Measurements from ENCODE around the gene NOG. TPM values are rescaled to one million over a fixed set of nuclear protein-coding genes. Genes with fewer than 3 reads are reported as not detected.

Gene NOG
- total RNA-seq, 2 experiments from 2014 or later, result 2.8 TPM

GRCh38 chr17:56633681-56634080, 40.2 kb downstream of the NOG start:
- H3K4me1 Mint-ChIP-seq, result peaks cover 1% of the 10 kb centered on the region
- no peak overlapping the region for H3K4me3 Mint-ChIP-seq
- peaks cover 4% of the 10 kb centered on the region for H3K27me3 Mint-ChIP-seq
- DNase-seq (no peak), ATAC-seq (ENCODE audit: low read depth) (no peak)
- H3K27ac Mint-ChIP-seq, result no peak overlapping the region
- no peaks in the 10 kb centered on the region for H3K36me3 Mint-ChIP-seq
- no peaks in the 10 kb centered on the region for H3K9me3 Mint-ChIP-seq
- POLR2A ChIA-PET, result no interaction called here

DNA sequence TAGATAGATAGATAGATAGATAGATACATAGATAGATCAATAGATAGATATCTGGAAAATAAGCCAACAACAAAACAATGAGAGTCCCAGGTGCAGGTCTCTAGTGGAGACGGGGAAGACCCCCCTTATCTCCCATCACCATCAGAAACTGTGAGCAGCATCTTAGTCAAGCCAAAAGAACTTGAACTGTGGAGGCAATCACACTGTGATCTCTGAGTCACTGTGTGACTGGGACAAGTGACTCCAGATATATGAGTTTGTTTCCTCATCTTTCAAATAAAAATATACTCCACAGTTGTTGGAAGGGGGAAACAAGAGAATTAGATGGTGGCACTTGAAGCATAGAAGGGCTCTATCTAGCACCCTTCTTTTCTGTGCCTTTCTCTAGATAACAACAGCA, 42.1 kb downstream of the NOG start:
- no peaks in the 10 kb centered on the region for H3K4me1 Mint-ChIP-seq
- no peak for ATAC-seq (ENCODE audit: low read depth)
- no peak for DNase-seq
- H3K4me3 Mint-ChIP-seq, result no peak overlapping the region
- POLR2A ChIA-PET, result no interaction called here
- H3K27me3 Mint-ChIP-seq, result peaks cover 4% of the 10 kb centered on the region
- H3K9me3 Mint-ChIP-seq, result no peaks in the 10 kb centered on the region
- no peaks in the 10 kb centered on the region for H3K36me3 Mint-ChIP-seq
- H3K27ac Mint-ChIP-seq, result no peak overlapping the region

DNA sequence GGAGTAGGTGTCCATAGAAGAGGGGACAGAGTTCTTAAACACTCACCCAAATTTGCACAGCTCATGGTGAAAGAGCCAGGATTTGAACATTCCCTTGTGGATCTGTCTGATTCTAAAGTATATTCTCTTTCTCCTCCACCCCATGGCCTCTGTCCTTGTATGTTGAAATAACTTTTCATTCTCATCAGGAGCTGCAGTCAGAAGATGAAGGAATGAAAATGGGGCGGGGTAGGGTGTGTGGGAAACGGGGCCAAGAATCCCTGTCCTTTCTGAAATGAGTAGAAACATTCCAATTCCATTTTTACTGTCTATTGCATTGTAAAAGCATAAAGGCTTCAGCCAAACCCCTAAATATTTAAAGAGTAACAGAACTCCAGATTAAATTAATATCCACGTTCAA, 42.8 kb downstream of the NOG start:
- POLR2A ChIA-PET, result no interaction called here
- no peak for DNase-seq
- ATAC-seq (ENCODE audit: low read depth), result no peak
- no peaks in the 10 kb centered on the region for H3K9me3 Mint-ChIP-seq
- H3K4me1 Mint-ChIP-seq, result no peaks in the 10 kb centered on the region
- peaks cover 5% of the 10 kb centered on the region for H3K27me3 Mint-ChIP-seq
- no peaks in the 10 kb centered on the region for H3K36me3 Mint-ChIP-seq
- H3K4me3 Mint-ChIP-seq, result no peak overlapping the region
- H3K27ac Mint-ChIP-seq, result no peak overlapping the region

GRCh38 chr17:56637254-56637653, 43.8 kb downstream of the NOG start:
- H3K4me3 Mint-ChIP-seq, result no peak overlapping the region
- no peaks in the 10 kb centered on the region for H3K9me3 Mint-ChIP-seq
- H3K36me3 Mint-ChIP-seq, result no peaks in the 10 kb centered on the region
- H3K4me1 Mint-ChIP-seq, result no peaks in the 10 kb centered on the region
- H3K27ac Mint-ChIP-seq, result no peak overlapping the region
- peaks cover 6% of the 10 kb centered on the region for H3K27me3 Mint-ChIP-seq
- DNase-seq, result no peak
- ATAC-seq (ENCODE audit: low read depth), result no peak
- POLR2A ChIA-PET, result no interaction called here

GRCh38 chr17:56638591-56639051, 45.1 kb downstream of the NOG start:
- H3K4me3 Mint-ChIP-seq, result no peak overlapping the region
- ATAC-seq (ENCODE audit: low read depth) (no peak), DNase-seq (no peak)
- no peaks in the 10 kb centered on the region for H3K9me3 Mint-ChIP-seq
- POLR2A ChIA-PET, result no interaction called here
- H3K27ac Mint-ChIP-seq, result no peak overlapping the region
- H3K27me3 Mint-ChIP-seq, result peaks cover 6% of the 10 kb centered on the region
- no peaks in the 10 kb centered on the region for H3K4me1 Mint-ChIP-seq
- no peaks in the 10 kb centered on the region for H3K36me3 Mint-ChIP-seq

- no peak overlapping the region for H3K27ac Mint-ChIP-seq
- no peaks in the 10 kb centered on the region for H3K36me3 Mint-ChIP-seq
- POLR2A ChIA-PET, result no interaction called here
- no peak for DNase-seq
- ATAC-seq (ENCODE audit: low read depth), result no peak
- H3K27me3 Mint-ChIP-seq, result peaks cover 7% of the 10 kb centered on the region
- H3K4me1 Mint-ChIP-seq, result no peaks in the 10 kb centered on the region
- no peak overlapping the region for H3K4me3 Mint-ChIP-seq
- no peaks in the 10 kb centered on the region for H3K9me3 Mint-ChIP-seq
These were observed 46.0 kb downstream of the NOG start for GRCh38 chr17:56639517-56639916.

GRCh38 chr17:56640116-56640515, 46.6 kb downstream of the NOG start:
- POLR2A ChIA-PET, result no interaction called here
- DNase-seq (no peak), ATAC-seq (ENCODE audit: low read depth) (no peak)
- Mint-ChIP-seq H3K27me3 (peaks cover 7% of the 10 kb centered on the region), H3K27ac (no peak overlapping the region), H3K4me1 (no peaks in the 10 kb centered on the region), H3K4me3 (no peak overlapping the region), H3K36me3 (no peaks in the 10 kb centered on the region), H3K9me3 (no peaks in the 10 kb centered on the region)

DNA sequence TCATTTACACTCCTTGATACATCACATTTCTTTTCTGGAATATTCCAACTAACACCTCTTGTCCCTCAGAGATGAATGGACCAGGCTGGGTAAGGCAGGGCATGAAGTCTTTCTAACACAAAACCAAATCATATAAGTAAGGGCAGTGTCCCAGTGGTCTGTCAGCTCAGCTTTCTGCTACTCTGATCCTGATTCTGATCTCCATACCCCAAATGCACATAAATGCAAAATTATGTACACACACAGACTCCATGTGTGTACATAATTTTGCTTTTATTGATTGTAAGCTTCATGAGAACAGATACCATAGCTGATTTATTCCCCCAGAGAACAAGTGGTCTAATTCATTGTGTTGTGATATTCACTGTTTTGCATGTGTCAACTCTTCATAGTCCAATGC, 47.9 kb downstream of the NOG start:
- no peak for ATAC-seq (ENCODE audit: low read depth)
- Mint-ChIP-seq H3K9me3 (no peaks in the 10 kb centered on the region), H3K4me3 (no peak overlapping the region), H3K27ac (no peak overlapping the region), H3K36me3 (no peaks in the 10 kb centered on the region), H3K27me3 (peaks cover 7% of the 10 kb centered on the region), H3K4me1 (no peaks in the 10 kb centered on the region)
- POLR2A ChIA-PET, result no interaction called here
- DNase-seq, result no peak

GRCh38 chr17:56641894-56642293, 48.4 kb downstream of the NOG start:
- Mint-ChIP-seq H3K4me1 (no peaks in the 10 kb centered on the region), H3K27ac (no peak overlapping the region), H3K9me3 (no peaks in the 10 kb centered on the region), H3K4me3 (no peak overlapping the region), H3K36me3 (no peaks in the 10 kb centered on the region), H3K27me3 (peaks cover 7% of the 10 kb centered on the region)
- DNase-seq (no peak), ATAC-seq (ENCODE audit: low read depth) (no peak)
- POLR2A ChIA-PET, result no interaction called here

DNA sequence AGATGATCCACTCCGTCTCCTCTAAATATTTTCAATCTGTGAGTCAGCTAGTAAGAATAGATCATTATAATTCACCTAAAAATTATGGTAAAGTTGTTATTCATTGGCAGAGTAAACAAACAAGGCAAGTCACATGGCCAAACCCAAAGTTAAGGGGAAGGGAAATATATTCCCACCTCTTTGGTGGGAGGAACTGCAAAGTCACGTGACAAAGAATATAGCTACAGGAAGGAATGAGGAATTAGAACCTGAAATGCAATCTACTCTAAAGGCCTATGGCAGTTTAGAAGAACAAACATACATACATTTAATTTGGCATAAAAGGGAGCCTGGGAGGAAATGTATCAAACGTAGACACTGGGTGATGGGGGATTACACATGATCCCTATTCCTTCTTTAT, 48.9 kb downstream of the NOG start:
- Mint-ChIP-seq H3K9me3 (no peaks in the 10 kb centered on the region), H3K4me3 (no peak overlapping the region), H3K27me3 (peaks cover 5% of the 10 kb centered on the region), H3K36me3 (no peaks in the 10 kb centered on the region), H3K4me1 (no peaks in the 10 kb centered on the region), H3K27ac (no peak overlapping the region)
- DNase-seq, result no peak
- ATAC-seq (ENCODE audit: low read depth), result no peak
- POLR2A ChIA-PET, result no interaction called here

Other genes starting within 250 kb of the NOG start
- gene C17orf67, start 240.2 kb downstream of the NOG start, total RNA-seq, result 1 to 10 TPM; 5.1 to 5.4 TPM
- 10 to 100 TPM; 30.0 to 30.9 TPM for gene DGKE, start 240.5 kb downstream of the NOG start, total RNA-seq

Data from activated naive CD8-positive, alpha-beta T cell treated with anti-CD3 and anti-CD28 coated beads, Interleukin-2, amount 10 ng/mL, durations not matched to agents 7 days and 5 days (primary cell).